Hematopoietic multipotent progenitor cell treated with erythropoietin and hydrocortisone succinate and interleukin-3 and kit ligand, for 15 days (in vitro differentiated cells): ENCODE results near the gene RAD21L1.

Source experiments
- DNase-seq: peaks from one replicate; pipeline ENCODE4 v3.0.0-alpha.2; 2015; ENCODE audit warnings: low spot score

RAD21L1 gene

GRCh38 chr20:1273366-1273765 lies 47.5 kb downstream of the RAD21L1 start:
- no peak for DNase-seq

- no peak for DNase-seq
These were observed 48.9 kb downstream of the RAD21L1 start for GRCh38 chr20:1274485-1275311.

GRCh38 chr20:1275919-1276318 lies 50.1 kb downstream of the RAD21L1 start:
- DNase-seq: no peak

GRCh38 chr20:1277529-1278322 lies 51.9 kb downstream of the RAD21L1 start:
- no peak for DNase-seq

- no peak for DNase-seq
These were observed 53.1 kb downstream of the RAD21L1 start for GRCh38 chr20:1278993-1279392.

- no peak for DNase-seq
These were observed 54.6 kb downstream of the RAD21L1 start for GRCh38 chr20:1280195-1281102.

- DNase-seq: no peak
These were observed 55.6 kb downstream of the RAD21L1 start for GRCh38 chr20:1281279-1282057.

- DNase-seq: no peak
These were observed 57.1 kb downstream of the RAD21L1 start for GRCh38 chr20:1282966-1283365.

- DNase-seq: no peak
These were observed 58.0 kb downstream of the RAD21L1 start for GRCh38 chr20:1283522-1284510.

GRCh38 chr20:1286267-1287024 lies 60.6 kb downstream of the RAD21L1 start:
- DNase-seq: no peak

GRCh38 chr20:1287306-1287705 lies 61.5 kb downstream of the RAD21L1 start:
- no peak for DNase-seq

GRCh38 chr20:1287787-1288569 lies 62.1 kb downstream of the RAD21L1 start:
- no peak for DNase-seq

- DNase-seq: no peak
These were observed 65.4 kb downstream of the RAD21L1 start for GRCh38 chr20:1291191-1291741.

- no peak for DNase-seq
These were observed 66.8 kb downstream of the RAD21L1 start for GRCh38 chr20:1292620-1293019.

- DNase-seq: no peak
These were observed 68.0 kb downstream of the RAD21L1 start for GRCh38 chr20:1293641-1294379.

- DNase-seq: no peak
These were observed 68.7 kb downstream of the RAD21L1 start for GRCh38 chr20:1294497-1294896.

- DNase-seq: no peak
These were observed 69.6 kb downstream of the RAD21L1 start for GRCh38 chr20:1295276-1295930.
